GM18519 (cell line): ENCODE data around the gene HMCN1.

Experiments
- ATAC-seq: cut with Tn5 transposase; IDR thresholded peaks from one replicate; pipeline ENCODE4 v1.9.1; 2021; ENCODE audit warnings: mild to moderate bottlenecking, moderate library complexity; ENCODE audit not compliant: unreplicated experiment, low FRiP score

Gene HMCN1

DNA sequence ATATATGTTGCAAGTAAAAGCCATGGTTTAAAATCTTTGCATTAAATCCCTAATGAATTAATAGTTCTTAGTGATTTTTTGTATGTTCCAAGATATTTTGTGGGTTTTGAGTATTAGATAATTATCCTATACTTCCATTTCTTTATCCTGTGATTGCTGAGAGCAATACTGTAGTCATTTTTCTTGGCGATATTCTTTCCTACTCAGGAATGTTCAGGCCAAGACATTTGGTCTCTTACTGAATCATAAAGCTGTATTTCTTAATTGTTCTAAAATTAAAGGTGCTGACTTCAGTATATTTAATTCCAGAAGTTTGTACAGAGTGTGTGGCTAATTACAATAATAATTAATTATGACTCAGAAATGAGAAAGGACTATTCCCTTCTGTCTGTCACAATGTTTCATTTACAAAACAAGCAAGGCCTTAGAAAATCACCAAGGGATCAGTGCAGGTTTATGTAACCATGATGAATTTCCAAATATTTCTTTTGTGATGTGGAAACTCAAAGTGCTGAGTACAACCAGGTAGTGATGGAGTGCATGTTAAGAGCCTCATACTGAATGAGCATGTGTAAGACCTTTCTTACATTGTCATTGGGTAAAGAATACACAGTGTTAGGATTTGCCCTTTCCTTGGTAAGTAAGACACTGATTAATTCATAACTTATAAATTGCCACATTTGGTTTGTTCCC lies 161.2 kb downstream of the HMCN1 start:
- no peak for ATAC-seq

DNA sequence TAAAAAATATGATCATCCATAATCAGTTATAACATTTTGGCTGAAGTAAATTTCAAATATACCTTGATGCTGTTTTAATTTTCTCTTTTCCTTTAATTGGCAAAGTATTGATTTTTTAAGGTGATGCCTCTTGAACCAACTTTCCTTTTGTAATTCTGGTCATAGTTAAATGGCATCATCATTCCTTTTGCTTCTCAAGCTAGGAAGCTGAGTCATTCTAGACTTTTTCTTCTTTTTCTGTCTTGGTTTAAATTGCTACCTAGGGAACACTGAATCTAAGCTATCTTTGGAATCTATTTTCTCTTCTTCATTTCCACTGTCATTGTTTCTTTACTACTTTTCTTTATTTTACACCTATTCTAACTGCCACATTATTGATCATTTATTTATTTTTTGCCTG lies 162.7 kb downstream of the HMCN1 start:
- ATAC-seq = no peak

DNA sequence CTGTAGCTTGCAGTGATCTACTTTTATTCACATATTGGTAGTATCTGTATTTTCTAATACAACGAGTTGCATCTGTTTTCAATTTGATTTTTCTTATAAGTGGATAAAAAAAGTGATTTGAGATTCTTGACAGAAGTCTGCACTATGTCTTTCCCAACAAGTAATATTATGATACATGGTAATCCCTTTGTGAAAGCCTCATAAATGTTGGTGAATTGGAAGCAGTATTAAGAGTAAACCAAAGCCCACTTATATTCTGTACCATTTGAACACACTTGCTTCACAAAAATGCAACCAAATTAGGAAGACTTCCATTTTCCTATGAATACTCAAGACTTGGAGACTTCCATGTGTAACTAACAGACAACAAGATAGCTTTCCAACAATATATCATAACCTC lies 172.0 kb downstream of the HMCN1 start:
- ATAC-seq = no peak

DNA sequence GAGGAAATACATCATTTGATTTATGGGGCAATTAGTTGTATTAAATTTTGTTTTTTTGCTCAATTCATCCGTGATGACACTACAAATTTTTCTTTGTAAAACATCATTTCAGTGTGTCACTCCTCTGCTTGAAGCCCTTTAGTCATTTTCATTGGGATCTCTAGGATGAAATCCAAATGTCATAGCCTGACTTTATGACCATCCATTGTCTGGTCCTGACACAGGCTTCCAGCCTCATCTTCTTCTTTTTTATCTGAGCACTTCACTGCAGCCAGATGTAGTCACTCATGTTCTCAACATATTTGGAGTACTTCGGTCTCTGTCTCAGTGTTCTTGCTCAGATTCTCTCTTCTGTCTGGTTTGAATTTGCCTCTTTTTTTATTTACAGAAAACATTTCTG lies 173.1 kb downstream of the HMCN1 start:
- ATAC-seq = no peak

DNA sequence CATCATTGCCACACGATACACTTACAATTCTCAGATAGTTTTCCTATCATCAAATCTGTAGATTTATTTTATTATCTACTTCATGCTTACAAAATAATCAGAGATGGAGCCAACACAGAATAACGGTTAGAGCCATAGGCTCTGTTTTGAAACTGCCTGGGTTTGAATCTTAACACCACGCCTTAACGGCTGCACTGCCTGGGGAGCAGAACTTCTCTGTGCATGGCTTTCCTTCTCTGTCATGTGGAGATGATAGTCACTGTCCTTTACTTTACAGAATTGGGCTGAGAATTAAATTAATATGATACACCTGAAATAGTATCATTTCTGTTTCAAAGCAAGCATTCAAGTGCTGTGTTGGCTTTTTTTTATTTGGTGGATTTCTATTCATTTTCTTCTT lies 177.8 kb downstream of the HMCN1 start:
- ATAC-seq = no peak

DNA sequence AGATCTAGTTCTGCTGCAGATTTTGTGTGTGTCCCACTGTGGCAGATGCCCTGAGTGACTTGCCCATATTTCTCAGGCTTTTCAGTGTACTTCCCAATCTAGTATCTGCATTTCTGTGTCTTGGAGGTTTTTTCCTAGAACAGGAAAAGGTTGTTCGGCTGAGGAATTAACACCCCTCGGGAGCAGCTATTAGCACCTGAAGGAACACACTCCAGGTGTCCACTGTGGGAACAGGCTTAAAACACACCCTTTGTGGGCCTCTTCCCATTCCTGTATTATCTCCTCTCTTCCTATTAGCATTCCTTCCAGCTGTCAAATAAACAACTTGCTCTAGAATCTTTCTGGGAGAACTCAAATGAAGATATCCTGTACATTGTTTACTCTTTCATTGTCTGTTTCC lies 178.3 kb downstream of the HMCN1 start:
- ATAC-seq = no peak

DNA sequence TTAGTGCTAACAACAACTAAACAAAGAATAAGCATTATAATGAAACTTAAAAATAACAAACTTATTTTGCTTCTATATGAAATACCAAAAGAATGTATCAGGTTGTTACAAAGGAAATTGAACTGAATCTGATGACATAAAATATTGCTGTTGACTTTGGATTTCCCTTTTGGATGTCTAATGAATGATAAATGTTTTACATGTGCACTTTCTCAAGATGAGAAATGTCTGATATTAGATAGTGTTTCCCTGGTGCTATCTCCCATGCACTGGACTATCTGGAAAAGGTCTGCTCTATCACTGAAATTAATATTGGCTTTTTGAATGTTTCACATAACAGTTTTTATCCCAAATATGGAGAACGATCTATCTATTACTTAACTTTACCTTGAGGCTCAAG lies 179.9 kb downstream of the HMCN1 start:
- ATAC-seq = no peak

DNA sequence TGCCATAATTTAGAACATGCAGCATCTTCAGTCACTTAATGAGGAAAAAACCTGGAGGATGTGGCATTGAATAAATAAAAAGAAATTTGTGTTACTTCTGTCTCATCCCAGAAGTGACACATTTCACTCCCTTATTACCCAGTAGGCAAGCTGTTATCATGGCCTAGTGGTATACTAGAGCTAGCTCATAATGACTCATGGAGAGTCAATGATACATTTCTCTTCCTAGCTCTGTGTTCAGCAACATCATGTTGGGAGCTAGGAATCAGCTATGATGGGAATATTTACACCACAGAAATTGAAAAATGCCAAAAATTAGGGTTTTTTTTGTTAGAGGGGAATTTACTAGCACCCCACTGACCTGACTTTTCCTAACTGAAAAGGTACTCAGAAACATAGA lies 182.7 kb downstream of the HMCN1 start:
- ATAC-seq = no peak

DNA sequence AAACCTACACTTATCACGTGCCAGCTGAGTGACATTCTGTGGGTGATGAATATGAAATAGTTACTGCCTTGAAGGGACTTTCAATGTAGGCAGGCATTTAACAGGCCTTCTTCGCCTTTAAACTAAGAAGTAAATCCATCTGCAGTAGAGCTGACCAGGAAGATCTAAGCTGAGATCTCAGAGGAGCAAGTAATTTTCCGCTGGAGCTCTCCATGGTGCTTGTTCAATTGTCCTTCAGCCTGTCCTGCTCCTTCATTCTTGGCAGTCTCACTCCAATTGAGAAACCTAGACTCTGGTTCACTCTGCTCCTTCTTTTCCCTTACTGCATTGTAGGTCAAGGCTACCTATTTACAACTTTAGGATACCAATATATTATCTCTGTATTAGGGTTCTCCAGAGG lies 183.5 kb downstream of the HMCN1 start:
- no peak for ATAC-seq

DNA sequence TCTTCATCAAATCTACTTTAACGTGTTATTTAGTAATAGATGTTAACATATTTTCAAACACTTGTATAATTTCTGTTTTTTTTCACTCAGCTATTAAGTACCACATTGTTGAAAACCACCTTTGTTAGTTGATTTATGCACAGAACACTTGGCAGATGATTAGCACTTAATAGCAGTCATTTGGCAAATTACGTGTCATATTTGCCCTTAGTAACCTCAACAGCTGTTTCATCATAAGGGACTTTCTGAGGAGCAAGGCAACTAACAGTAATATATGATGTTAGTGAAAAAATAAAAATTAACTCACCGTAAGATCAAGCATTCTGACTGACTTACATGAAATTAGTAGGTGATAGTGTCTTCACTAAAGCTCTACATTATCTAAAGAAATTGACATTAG lies 186.4 kb downstream of the HMCN1 start:
- no peak for ATAC-seq

DNA sequence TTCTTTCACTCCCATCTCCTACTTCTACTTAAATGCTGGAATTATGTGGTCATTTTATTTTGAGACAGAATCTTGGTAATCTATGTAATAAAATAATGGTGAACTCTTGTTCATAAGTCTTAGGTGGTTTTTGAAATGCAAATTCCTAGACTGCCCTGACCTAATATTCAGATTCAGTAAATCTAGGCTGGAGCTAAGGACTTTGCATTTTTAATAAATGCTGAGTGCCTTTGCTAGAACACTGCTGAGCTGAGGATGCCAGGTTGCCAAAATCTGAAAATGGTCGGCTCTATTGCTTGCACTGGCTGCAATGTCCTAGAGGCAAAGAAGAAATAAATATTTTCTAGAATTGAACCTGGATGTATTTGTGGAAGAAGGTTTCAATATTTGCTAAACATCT lies 187.4 kb downstream of the HMCN1 start:
- no peak for ATAC-seq

DNA sequence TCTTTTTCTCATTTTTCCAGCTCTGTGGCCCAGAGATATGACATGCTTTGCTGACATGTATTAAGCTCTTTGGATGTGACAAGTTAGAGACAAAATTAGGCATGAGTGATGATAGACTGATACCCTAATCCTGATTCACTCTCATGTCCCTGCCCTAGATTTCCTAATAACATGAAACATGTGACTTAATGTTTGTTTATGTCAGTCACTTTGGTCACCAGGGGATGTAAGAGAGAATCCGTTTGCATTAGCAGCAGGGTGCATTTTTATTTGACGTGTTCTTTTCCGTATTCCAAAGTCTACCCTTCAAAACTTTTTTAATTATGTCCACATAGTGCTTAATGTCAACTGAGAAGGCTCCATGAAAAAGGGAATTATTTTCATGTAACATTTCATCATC lies 192.4 kb downstream of the HMCN1 start:
- ATAC-seq = no peak

DNA sequence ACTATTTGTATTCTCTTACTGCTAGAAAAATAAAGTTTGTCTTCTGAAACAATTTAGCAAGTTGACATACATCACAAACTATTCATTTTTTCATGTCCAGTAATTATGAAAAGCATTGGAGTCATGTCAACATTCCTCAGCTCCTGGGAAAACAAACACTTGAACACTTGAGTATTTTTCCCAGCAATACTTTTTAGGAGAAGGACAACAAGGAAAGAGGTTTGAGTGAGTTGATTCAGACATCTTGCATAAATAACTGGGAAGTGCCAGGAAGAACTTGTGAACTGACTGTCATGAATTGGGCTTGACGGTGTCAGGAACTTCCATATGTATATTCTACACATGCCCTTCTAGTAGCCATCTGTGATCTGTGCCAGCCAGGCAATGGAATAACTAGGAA lies 195.6 kb downstream of the HMCN1 start:
- no peak for ATAC-seq

DNA sequence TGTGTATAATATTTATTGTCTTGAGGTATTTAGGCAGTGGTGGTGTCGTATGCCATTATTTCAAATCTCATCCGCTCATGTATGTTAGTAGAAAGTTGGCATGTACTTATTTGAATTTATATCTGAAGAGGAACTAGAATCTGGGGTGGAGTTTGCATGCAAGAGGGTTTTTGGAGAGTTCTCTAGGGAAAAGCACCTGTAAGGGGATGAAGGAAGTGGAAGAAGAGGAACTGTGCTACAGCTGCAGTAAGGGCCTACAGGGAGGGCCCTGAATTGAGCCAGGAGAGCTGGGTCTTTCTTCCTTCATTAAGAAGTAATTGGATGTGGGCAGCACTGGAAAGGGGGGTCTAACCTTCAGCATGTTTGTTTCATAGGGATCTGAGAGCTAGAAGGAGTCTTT lies 197.2 kb downstream of the HMCN1 start:
- ATAC-seq = no peak

DNA sequence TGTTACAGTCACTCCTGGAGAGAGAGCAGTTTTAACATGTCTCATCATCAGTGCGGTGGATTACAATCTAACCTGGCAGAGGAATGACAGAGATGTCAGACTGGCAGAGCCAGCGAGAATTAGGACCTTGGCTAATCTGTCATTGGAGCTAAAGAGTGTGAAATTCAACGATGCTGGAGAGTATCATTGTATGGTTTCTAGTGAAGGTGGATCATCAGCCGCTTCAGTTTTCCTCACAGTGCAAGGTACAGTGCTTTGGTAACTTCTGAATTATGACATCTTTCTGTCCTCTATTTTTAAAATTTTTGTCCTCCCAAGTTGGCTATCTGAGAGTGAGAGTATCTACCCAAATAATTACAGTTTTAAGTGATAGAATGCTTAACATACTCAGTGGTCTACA lies 199.4 kb downstream of the HMCN1 start:
- no peak for ATAC-seq

DNA sequence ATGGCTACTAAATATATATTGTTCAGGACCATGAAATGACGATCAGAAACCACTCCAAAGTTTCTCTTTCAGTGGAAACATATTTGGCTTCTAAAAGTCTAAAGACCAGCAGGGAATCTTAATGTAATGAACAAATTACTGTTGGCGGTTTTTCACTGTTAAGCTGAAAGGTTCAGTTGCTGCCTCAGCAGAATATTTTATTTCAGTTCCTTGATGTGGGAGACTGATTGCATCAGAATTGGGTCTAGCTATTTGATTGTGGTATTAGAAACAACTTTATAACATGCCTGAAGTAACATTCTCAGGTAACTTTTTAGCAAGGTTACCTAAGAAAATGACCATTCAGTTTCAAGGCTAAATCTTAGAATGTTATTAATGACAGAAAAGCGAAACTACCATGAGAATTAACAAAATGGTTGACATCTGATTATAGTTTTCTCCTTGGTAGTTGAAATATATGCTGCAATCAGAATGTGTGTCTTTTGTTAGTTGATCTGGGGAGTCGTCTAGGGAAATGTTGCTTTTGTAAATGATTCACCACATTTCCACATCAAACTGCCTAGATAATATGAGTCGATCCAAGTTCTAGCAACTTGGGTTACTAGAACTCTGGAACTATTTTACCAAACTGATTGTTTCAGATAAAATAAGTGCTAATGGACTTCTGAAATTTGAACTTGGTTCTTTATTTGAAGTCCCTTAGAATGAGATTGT lies 200.4 kb downstream of the HMCN1 start:
- ATAC-seq = no peak

DNA sequence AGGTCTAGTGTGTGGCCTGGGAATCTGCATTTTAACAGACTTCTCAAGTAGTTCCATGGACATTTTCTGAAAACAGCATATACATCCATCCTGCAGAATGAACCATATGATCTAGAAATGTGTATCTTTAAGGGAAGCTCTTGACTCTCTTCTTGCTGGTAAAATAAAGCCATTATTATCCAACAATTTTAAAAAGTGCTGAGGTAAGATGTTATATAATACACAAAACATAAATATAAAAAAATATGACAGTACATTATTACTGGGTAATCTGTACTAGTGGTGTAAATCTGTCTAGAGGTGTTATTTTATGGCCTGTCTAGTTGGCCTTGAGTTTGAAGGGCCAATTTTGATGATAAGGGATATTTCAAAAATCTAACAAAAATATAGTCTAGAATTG lies 201.2 kb downstream of the HMCN1 start:
- ATAC-seq = no peak

DNA sequence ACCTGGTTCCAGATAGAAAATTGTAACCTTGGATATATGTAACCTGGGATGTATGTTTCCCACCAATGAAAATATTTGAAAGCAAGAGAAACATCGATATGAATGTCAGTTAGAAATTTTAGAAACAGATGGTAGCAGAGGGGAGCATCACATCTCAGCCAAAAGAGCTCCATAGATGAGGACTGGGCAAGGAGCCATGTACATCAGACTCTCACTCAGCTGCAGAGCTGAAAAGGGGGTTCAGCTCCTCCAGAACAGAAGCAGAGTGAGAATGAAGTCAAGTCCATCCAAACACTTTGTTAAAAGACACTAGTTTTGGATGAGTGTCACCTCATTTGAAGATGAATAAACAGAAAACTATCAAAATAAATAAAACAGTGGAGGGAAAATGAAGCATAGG lies 202.4 kb downstream of the HMCN1 start:
- no peak for ATAC-seq

DNA sequence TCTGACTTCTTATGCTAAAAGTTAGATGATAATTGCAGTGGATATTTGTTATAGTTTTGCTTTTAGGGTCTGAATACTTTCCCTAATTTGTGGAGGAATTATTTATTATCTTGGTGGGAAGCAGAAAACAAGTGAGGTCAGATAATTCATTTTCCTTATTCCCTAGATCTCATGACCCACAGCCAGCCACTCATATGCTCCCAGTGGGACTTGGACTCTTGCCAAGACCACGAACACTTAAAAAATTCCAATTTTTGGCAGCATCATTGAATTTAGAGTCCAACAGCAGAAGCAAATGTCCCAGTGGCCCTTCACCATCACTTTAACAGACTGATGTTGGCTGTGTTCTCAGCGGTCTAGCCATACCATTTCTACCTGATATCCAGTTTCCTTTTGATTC lies 204.2 kb downstream of the HMCN1 start:
- ATAC-seq = no peak

DNA sequence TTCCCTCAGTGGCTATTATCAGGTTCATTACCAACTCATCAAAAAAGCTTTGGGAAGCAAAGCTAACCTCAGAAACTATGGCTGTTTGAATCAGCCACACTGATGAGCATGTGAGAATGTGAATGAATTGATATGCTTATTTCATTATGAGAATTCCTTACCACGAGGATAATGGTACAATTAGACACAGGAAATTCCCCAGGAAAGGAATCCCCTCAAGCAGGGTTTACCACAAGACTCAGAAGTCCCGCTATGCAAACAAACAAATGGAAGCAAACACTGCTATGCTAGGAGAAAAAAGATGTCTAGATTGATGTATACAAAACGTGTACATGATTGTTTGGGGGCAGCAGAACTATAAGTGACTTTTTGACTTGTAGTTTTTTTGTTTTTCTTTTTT lies 205.0 kb downstream of the HMCN1 start:
- ATAC-seq = no peak

DNA sequence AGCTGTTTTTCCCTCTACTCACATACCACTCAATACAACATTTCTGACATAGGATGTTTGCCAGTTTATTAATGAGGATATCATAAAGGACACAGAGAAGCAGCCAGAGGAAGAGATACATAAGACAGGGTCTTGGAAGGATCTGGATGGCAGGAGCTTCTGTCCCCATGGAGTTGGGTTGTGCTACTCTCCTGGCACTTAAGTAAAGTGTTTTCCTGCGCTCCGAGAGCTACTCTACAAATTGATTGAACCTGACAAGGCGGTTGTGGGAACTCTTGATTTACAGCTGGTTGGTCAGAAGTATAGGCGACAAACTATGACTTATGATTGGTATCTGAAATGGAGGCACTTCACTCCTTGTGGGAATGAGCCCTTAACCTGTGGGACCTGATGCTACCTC lies 208.8 kb downstream of the HMCN1 start:
- no peak for ATAC-seq

DNA sequence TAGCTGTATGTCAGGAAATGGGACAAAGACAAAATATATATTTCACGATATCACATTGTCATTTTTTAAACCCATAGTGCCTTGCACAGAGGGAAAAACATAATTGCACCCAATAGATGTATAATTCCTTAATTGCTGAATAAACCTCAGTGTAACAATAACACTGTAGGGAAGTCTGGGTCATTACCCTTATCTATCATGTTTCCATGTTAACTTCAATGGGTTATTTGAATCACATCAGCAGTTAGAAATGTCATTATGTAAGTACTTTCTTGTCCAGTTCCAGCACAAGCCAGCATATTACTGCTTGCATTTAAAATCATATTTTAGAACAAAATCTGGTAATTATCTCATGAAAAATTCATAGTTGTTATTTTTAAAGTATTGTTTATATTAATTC lies 222.7 kb downstream of the HMCN1 start:
- ATAC-seq = no peak
